GM20000 (cell line): ENCODE measurements around the gene MTREX.

ENCODE experiments used
- DNase-seq: peaks from one replicate; pipeline ENCODE4 v3.0.0; 2012; ENCODE audit warnings: low spot score
- CTCF ChIP-seq: IDR thresholded peaks from 2 replicates; pipeline ENCODE4 v1.5.1; 2012; ENCODE audit warnings: mild to moderate bottlenecking, control low read depth; ENCODE audit errors: extremely low read depth, missing control alignments

The MTREX gene

GRCh38 chr5:55393501-55394175, 85.8 kb downstream of the MTREX start:
- TF ChIP-seq CTCF, result no peak
- DNase-seq, result no peak

- no peak for TF ChIP-seq CTCF
- DNase-seq, result no peak
Measured at GRCh38 chr5:55402199-55402598, 94.4 kb downstream of the MTREX start.

- TF ChIP-seq CTCF, result no peak
- no peak for DNase-seq
Measured at GRCh38 chr5:55406292-55406691, 98.5 kb downstream of the MTREX start.

GRCh38 chr5:55407059-55407684, 99.4 kb downstream of the MTREX start:
- no peak for TF ChIP-seq CTCF
- DNase-seq, result no peak

GRCh38 chr5:55407984-55408383, 100.2 kb downstream of the MTREX start:
- TF ChIP-seq CTCF, result no peak
- DNase-seq, result no peak

- no peak for TF ChIP-seq CTCF
- DNase-seq, result no peak
Measured at GRCh38 chr5:55409775-55410174, 102.0 kb downstream of the MTREX start.

- no peak for TF ChIP-seq CTCF
- no peak for DNase-seq
Measured at GRCh38 chr5:55410845-55411244, 103.1 kb downstream of the MTREX start.
